Ascending aorta (tissue), 2 donors: ENCODE measurements around the gene RBMS3. TPM values are rescaled to one million over a fixed set of nuclear protein-coding genes. Genes with fewer than 3 reads are reported as not detected.
"Not testable (repeated sequence)": the region's sequence is repeated elsewhere in the genome, so short reads cannot be mapped to it uniquely, and the experiment has no call there.

ENCODE experiments used
- DNase-seq, 2 donors: peaks; one replicate each; pipeline ENCODE4 v3.0.0-alpha.2; 2019; ENCODE audit warnings: low spot score in 2 of 2
- H3K27ac ChIP-seq, 2 donors: fragments of 200-600 bp; sonication (generic); one replicate each; pipeline ENCODE4 v1.5.1; 2016 to 2017; ENCODE audit warnings: mild to moderate bottlenecking in 1 of 2
- H3K27me3 ChIP-seq: fragments of 200-600 bp; sonication (generic); one replicate; pipeline ENCODE4 v1.5.1; 2017
- H3K36me3 ChIP-seq, 2 donors: fragments of 200-600 bp; sonication (generic); one replicate each; pipeline ENCODE4 v1.5.1; 2016
- H3K4me1 ChIP-seq, 2 donors: fragments of 200-600 bp; sonication (generic); one replicate each; pipeline ENCODE4 v1.5.1; 2016 to 2017; ENCODE audit warnings: mild to moderate bottlenecking in 1 of 2
- H3K4me3 ChIP-seq, 2 donors: fragments of 200-600 bp; sonication (generic); one replicate each; pipeline ENCODE4 v1.5.1; 2016 to 2017; ENCODE audit warnings: mild to moderate bottlenecking in 1 of 2
- H3K9me3 ChIP-seq, 2 donors: fragments of 200-600 bp; sonication (generic); one replicate each; pipeline ENCODE4 v1.5.1; 2016
- CTCF ChIP-seq, 3 experiments: fragments of 200-600 bp in 2 of 3; fragments of 450-650 bp in 1 of 3; sonication (generic) in 2 of 3; IDR thresholded peaks; one replicate each; pipeline ENCODE4 v1.5.1; 2016 to 2019; ENCODE audit warnings: antibody characterized with exemption in 3 of 3, mild to moderate bottlenecking in 1 of 3, moderate library complexity in 1 of 3
- intact Hi-C: fragments of 100-400 bp; cut with DNase I; formaldehyde crosslinking; loops from one replicate; pipeline ENCODE4 v1.15.1; 2023
- total RNA-seq: library from RNA; depleted of rRNA; stranded (reverse); fragments of >200 nt; gene quantifications from one replicate; pipeline ENCODE4 v1.1.0, GENCODE V29; 2016

Gene RBMS3
- total RNA-seq, 1 donor from 2014 or later = 65.8 TPM

- Histone ChIP-seq H3K27me3 (no peaks in the 10 kb centered on the region), H3K27ac (no peak overlapping the region), H3K4me1 (no peaks in the 10 kb centered on the region), H3K36me3 (no peaks in the 10 kb centered on the region), H3K9me3 (no peaks in the 10 kb centered on the region), H3K4me3 (no peak overlapping the region)
- no peak for DNase-seq
- intact Hi-C loops = no loop called here
- no peak for TF ChIP-seq CTCF (IDR thresholded peaks at IDR 0.05)
Observed at GRCh38 chr3:30026851-30027250, 746.0 kb downstream of the RBMS3 start.

- no peak overlapping the region for H3K4me3 ChIP-seq
- DNase-seq = no peak
Observed at GRCh38 chr3:30034246-30034991, 753.5 kb downstream of the RBMS3 start.

GRCh38 chr3:30035935-30036567, 755.2 kb downstream of the RBMS3 start:
- Histone ChIP-seq H3K4me3 (no peak overlapping the region), H3K9me3 (no peaks in the 10 kb centered on the region), H3K4me1 (no peaks in the 10 kb centered on the region), H3K36me3 (no peaks in the 10 kb centered on the region), H3K27me3 (no peaks in the 10 kb centered on the region), H3K27ac (no peak overlapping the region)
- no peak for DNase-seq
- intact Hi-C loops = no loop called here
- no peak for TF ChIP-seq CTCF (IDR thresholded peaks at IDR 0.05)

More at GRCh38 chr3:30034246-30034991, 753.5 kb downstream of the RBMS3 start:
- intact Hi-C loops = no loop called here
- Histone ChIP-seq H3K4me1 (no peaks in the 10 kb centered on the region), H3K36me3 (no peaks in the 10 kb centered on the region), H3K27me3 (no peaks in the 10 kb centered on the region), H3K9me3 (no peaks in the 10 kb centered on the region), H3K27ac (no peak overlapping the region)
- no peak for TF ChIP-seq CTCF (IDR thresholded peaks at IDR 0.05)

GRCh38 chr3:30040126-30040525, 759.3 kb downstream of the RBMS3 start:
- no peak for DNase-seq
- Histone ChIP-seq H3K4me1 (no peaks in the 10 kb centered on the region), H3K4me3 (no peak overlapping the region), H3K36me3 (no peaks in the 10 kb centered on the region), H3K27me3 (no peaks in the 10 kb centered on the region), H3K9me3 (no peaks in the 10 kb centered on the region), H3K27ac (no peak overlapping the region)
- no peak for TF ChIP-seq CTCF (IDR thresholded peaks at IDR 0.05)
- intact Hi-C loops = loop anchor here (5.0 kb wide), 1 partner anchor 707 kb away; no protein-coding TSS in a partner anchor

- H3K36me3 ChIP-seq, H3K4me3 ChIP-seq, H3K27ac ChIP-seq, H3K27me3 ChIP-seq, H3K9me3 ChIP-seq, H3K4me1 ChIP-seq, DNase-seq: not testable (repeated sequence)
- intact Hi-C loops = loop anchor here (5.0 kb wide), 1 partner anchor 706 kb away; no protein-coding TSS in a partner anchor
Observed at GRCh38 chr3:30041481-30041880, 760.6 kb downstream of the RBMS3 start.

GRCh38 chr3:30042274-30042859, 761.5 kb downstream of the RBMS3 start:
- H3K4me1 ChIP-seq = no peaks in the 10 kb centered on the region
- H3K27ac ChIP-seq = no peak overlapping the region
- peak in 1 of 2 donors; percentile 81 for DNase-seq
- no peaks in the 10 kb centered on the region for H3K9me3 ChIP-seq
- no peaks in the 10 kb centered on the region for H3K27me3 ChIP-seq
- H3K36me3 ChIP-seq = no peaks in the 10 kb centered on the region
- TF ChIP-seq CTCF (IDR thresholded peaks at IDR 0.05) = peak; percentile 61 to 78 (median 73)
- intact Hi-C loops = loop anchor here (1.0 to 5.0 kb wide), 3 partner anchors 157 to 705 kb away; no protein-coding TSS in a partner anchor
- H3K4me3 ChIP-seq = no peak overlapping the region
